Stimulated activated memory B cell treated with anti-CD40 and anti-IgM and Interleukin-4, amounts not matched to agents 10 μg/mL and 1 μg/mL and 100 μg/mL, for 72 hours (primary cell): ENCODE measurements around the gene RPL3.
A peak's percentile ranks its signal among the peaks of the same experiment; 100 is the strongest.
"Not testable (repeated sequence)": the region's sequence is repeated elsewhere in the genome, so short reads cannot be mapped to it uniquely, and the experiment has no call there.

Experiments used
- ATAC-seq: fragments of 150-1000 bp; cut with Tn5 transposase; 2 replicates; pipeline ENCODE4 v1.10.0; 2021
- H3K27ac Mint-ChIP-seq: one replicate; pipeline ENCODE4 v1.8.0; 2022; ENCODE audit warnings: mild to moderate bottlenecking, mixed read lengths
- H3K27me3 Mint-ChIP-seq: one replicate; pipeline ENCODE4 v1.8.0; 2022; ENCODE audit warnings: mixed read lengths
- H3K36me3 Mint-ChIP-seq: one replicate; pipeline ENCODE4 v1.8.0; 2022; ENCODE audit warnings: mixed read lengths
- H3K4me1 Mint-ChIP-seq: one replicate; pipeline ENCODE4 v1.8.0; 2022; ENCODE audit warnings: mixed read lengths
- H3K4me3 Mint-ChIP-seq: one replicate; pipeline ENCODE4 v1.8.0; 2022; ENCODE audit warnings: mild to moderate bottlenecking, moderate library complexity, mixed read lengths
- H3K9me3 Mint-ChIP-seq: one replicate; pipeline ENCODE4 v1.8.0; 2022; ENCODE audit warnings: mixed read lengths

RPL3 gene

GRCh38 chr22:39343259-39344045, 24.0 kb upstream of the RPL3 start:
- Mint-ChIP-seq H3K27me3 (no peaks in the 10 kb centered on the region), H3K4me3 (no peak overlapping the region), H3K36me3 (no peaks in the 10 kb centered on the region), H3K4me1 (peaks cover 7% of the 10 kb centered on the region), H3K27ac (no peak overlapping the region), H3K9me3 (no peaks in the 10 kb centered on the region)
- peak; percentile 85 for ATAC-seq

GRCh38 chr22:39341179-39341578, 21.8 kb upstream of the RPL3 start:
- H3K27me3 Mint-ChIP-seq, result no peaks in the 10 kb centered on the region
- H3K27ac Mint-ChIP-seq, result no peak overlapping the region
- H3K36me3 Mint-ChIP-seq, result no peaks in the 10 kb centered on the region
- H3K9me3 Mint-ChIP-seq, result no peaks in the 10 kb centered on the region
- peaks cover 7% of the 10 kb centered on the region for H3K4me1 Mint-ChIP-seq
- no peak overlapping the region for H3K4me3 Mint-ChIP-seq
- no peak for ATAC-seq

GRCh38 chr22:39339775-39340174, 20.4 kb upstream of the RPL3 start:
- not testable (repeated sequence) for H3K36me3 Mint-ChIP-seq, H3K27ac Mint-ChIP-seq, H3K9me3 Mint-ChIP-seq, H3K4me3 Mint-ChIP-seq, ATAC-seq, H3K4me1 Mint-ChIP-seq, H3K27me3 Mint-ChIP-seq

- H3K9me3 Mint-ChIP-seq, result no peaks in the 10 kb centered on the region
- H3K4me3 Mint-ChIP-seq, result no peak overlapping the region
- no peaks in the 10 kb centered on the region for H3K27me3 Mint-ChIP-seq
- no peaks in the 10 kb centered on the region for H3K4me1 Mint-ChIP-seq
- no peak for ATAC-seq
- no peaks in the 10 kb centered on the region for H3K36me3 Mint-ChIP-seq
- H3K27ac Mint-ChIP-seq, result no peak overlapping the region
Measured at GRCh38 chr22:39336411-39336810, 17.0 kb upstream of the RPL3 start.

- Mint-ChIP-seq H3K27me3 (no peaks in the 10 kb centered on the region), H3K27ac (no peak overlapping the region), H3K36me3 (no peaks in the 10 kb centered on the region), H3K9me3 (no peaks in the 10 kb centered on the region), H3K4me1 (no peaks in the 10 kb centered on the region), H3K4me3 (no peak overlapping the region)
- no peak for ATAC-seq
Measured at GRCh38 chr22:39332441-39333064, 13.1 kb upstream of the RPL3 start.

GRCh38 chr22:39330553-39330952, 11.1 kb upstream of the RPL3 start:
- not testable (repeated sequence) for ATAC-seq, H3K27ac Mint-ChIP-seq, H3K27me3 Mint-ChIP-seq, H3K4me1 Mint-ChIP-seq, H3K4me3 Mint-ChIP-seq, H3K9me3 Mint-ChIP-seq, H3K36me3 Mint-ChIP-seq

- Mint-ChIP-seq H3K4me3 (no peak overlapping the region), H3K27ac (no peak overlapping the region), H3K36me3 (no peaks in the 10 kb centered on the region), H3K9me3 (no peaks in the 10 kb centered on the region), H3K27me3 (no peaks in the 10 kb centered on the region), H3K4me1 (no peaks in the 10 kb centered on the region)
- ATAC-seq, result peak; percentile 34
Measured at GRCh38 chr22:39327995-39328754, 8.8 kb upstream of the RPL3 start.

GRCh38 chr22:39325392-39325932, 6.0 kb upstream of the RPL3 start:
- no peak for ATAC-seq
- Mint-ChIP-seq H3K36me3 (no peaks in the 10 kb centered on the region), H3K27ac (no peak overlapping the region), H3K27me3 (no peaks in the 10 kb centered on the region), H3K9me3 (no peaks in the 10 kb centered on the region), H3K4me3 (no peak overlapping the region), H3K4me1 (peaks cover 4% of the 10 kb centered on the region)

GRCh38 chr22:39320616-39321029, 1.2 kb upstream of the RPL3 start:
- H3K27ac Mint-ChIP-seq, result peak overlapping the region; percentile 99
- peak overlapping the region; percentile 100 for H3K4me3 Mint-ChIP-seq

GRCh38 chr22:39318507-39319283, 728 bp downstream of the RPL3 start:
- Mint-ChIP-seq H3K27me3 (no peaks in the 10 kb centered on the region), H3K36me3 (peaks cover 58% of the 10 kb centered on the region), H3K4me1 (peaks cover 57% of the 10 kb centered on the region), H3K27ac (peak overlapping the region; percentile 99), H3K9me3 (no peaks in the 10 kb centered on the region), H3K4me3 (peak overlapping the region; percentile 100)
- ATAC-seq, result peak; percentile 3

More at GRCh38 chr22:39320616-39321029, 1.2 kb upstream of the RPL3 start:
- Mint-ChIP-seq H3K36me3 (peaks cover 39% of the 10 kb centered on the region), H3K4me1 (peaks cover 44% of the 10 kb centered on the region)
- H3K27me3 Mint-ChIP-seq, H3K9me3 Mint-ChIP-seq, ATAC-seq: not testable (repeated sequence)

GRCh38 chr22:39317775-39318506, 1.5 kb downstream of the RPL3 start:
- Mint-ChIP-seq H3K9me3 (no peaks in the 10 kb centered on the region), H3K4me1 (peaks cover 64% of the 10 kb centered on the region), H3K36me3 (peaks cover 66% of the 10 kb centered on the region), H3K4me3 (peak overlapping the region; percentile 100), H3K27me3 (no peaks in the 10 kb centered on the region), H3K27ac (peak overlapping the region; percentile 99)
- no peak for ATAC-seq

- peak overlapping the region; percentile 99 for H3K27ac Mint-ChIP-seq
- peak; percentile 0 for ATAC-seq
- H3K36me3 Mint-ChIP-seq, result peaks cover 73% of the 10 kb centered on the region
- H3K4me3 Mint-ChIP-seq, result peak overlapping the region; percentile 100
- peaks cover 70% of the 10 kb centered on the region for H3K4me1 Mint-ChIP-seq
- H3K27me3 Mint-ChIP-seq, result no peaks in the 10 kb centered on the region
- no peaks in the 10 kb centered on the region for H3K9me3 Mint-ChIP-seq
Measured at GRCh38 chr22:39317084-39317774, 2.2 kb downstream of the RPL3 start.

- Mint-ChIP-seq H3K27ac (peak overlapping the region; percentile 99), H3K36me3 (peaks cover 79% of the 10 kb centered on the region), H3K9me3 (no peaks in the 10 kb centered on the region), H3K27me3 (no peaks in the 10 kb centered on the region), H3K4me1 (peaks cover 77% of the 10 kb centered on the region), H3K4me3 (peak overlapping the region; percentile 100)
- ATAC-seq, result peak; percentile 42
Measured at GRCh38 chr22:39316440-39317083, 2.9 kb downstream of the RPL3 start.
